ENCODE measurements around the gene C2CD2.
"Not testable (repeated sequence)": the region's sequence is repeated elsewhere in the genome, so short reads cannot be mapped to it uniquely, and the experiment has no call there.

Gene C2CD2

GRCh38 chr21:41951876-41952567 lies 1.8 kb downstream of the C2CD2 start:
- Histone ChIP-seq H3K9ac (ENCODE audit: low read length) (no peak overlapping the region), H3K79me2 (ENCODE audit: insufficient read depth, low read length) (no peaks in the 10 kb centered on the region), H2AFZ (ENCODE audit: low read length) (no peak overlapping the region), H3K4me3 (ENCODE audit: low read depth, low read length, poor library complexity, severe bottlenecking) (no peak overlapping the region), H3K4me2 (ENCODE audit: low read length) (no peak overlapping the region), H3K36me3 (ENCODE audit: insufficient read depth, low read length) (no peaks in the 10 kb centered on the region), H3K9me3 (ENCODE audit: low read length) (no peaks in the 10 kb centered on the region), H3F3A (ENCODE audit: insufficient read depth, low read length) (no peaks in the 10 kb centered on the region), H3K4me1 (ENCODE audit: insufficient read depth, low read length, severe bottlenecking) (peaks cover 13% of the 10 kb centered on the region), H4K20me1 (ENCODE audit: insufficient read depth, low read length) (no peaks in the 10 kb centered on the region), H3K27ac (ENCODE audit: low read depth, low read length, poor library complexity, severe bottlenecking) (no peak overlapping the region), H3K9me2 (ENCODE audit: low read depth, low read length) (no peaks in the 10 kb centered on the region), H3K27me3 (ENCODE audit: insufficient read depth, low read length) (peaks cover 3% of the 10 kb centered on the region; the same call in 1 of the 2 replicates)
- TF ChIP-seq CTCF (IDR thresholded peaks at IDR 0.05; ENCODE audit: low read length): no peak
- no peak for TF ChIP-seq EZH2 (IDR thresholded peaks at IDR 0.05; ENCODE audit: borderline replicate concordance, low read length)

- TF ChIP-seq CTCF (IDR thresholded peaks at IDR 0.05; ENCODE audit: low read length) (no peak), EZH2 (IDR thresholded peaks at IDR 0.05; ENCODE audit: borderline replicate concordance, low read length) (no peak)
- Histone ChIP-seq H3F3A (ENCODE audit: insufficient read depth, low read length) (no peaks in the 10 kb centered on the region), H3K9ac (ENCODE audit: low read length) (no peak overlapping the region), H3K4me3 (ENCODE audit: low read depth, low read length, poor library complexity, severe bottlenecking) (no peak overlapping the region), H2AFZ (ENCODE audit: low read length) (no peak overlapping the region), H3K9me3 (ENCODE audit: low read length) (no peaks in the 10 kb centered on the region), H3K4me2 (ENCODE audit: low read length) (no peak overlapping the region), H3K4me1 (ENCODE audit: insufficient read depth, low read length, severe bottlenecking) (peaks cover 13% of the 10 kb centered on the region), H4K20me1 (ENCODE audit: insufficient read depth, low read length) (no peaks in the 10 kb centered on the region), H3K36me3 (ENCODE audit: insufficient read depth, low read length) (no peaks in the 10 kb centered on the region), H3K27me3 (ENCODE audit: insufficient read depth, low read length) (no peaks in the 10 kb centered on the region; the same call in 1 of the 2 replicates), H3K9me2 (ENCODE audit: low read depth, low read length) (no peaks in the 10 kb centered on the region), H3K27ac (ENCODE audit: low read depth, low read length, poor library complexity, severe bottlenecking) (no peak overlapping the region), H3K79me2 (ENCODE audit: insufficient read depth, low read length) (no peaks in the 10 kb centered on the region)
Observed at GRCh38 chr21:41950941-41951351, 2.9 kb downstream of the C2CD2 start.

- H3K9me2 ChIP-seq (ENCODE audit: low read depth, low read length); H3K79me2 ChIP-seq (ENCODE audit: insufficient read depth, low read length); H3K4me2 ChIP-seq (ENCODE audit: low read length); H4K20me1 ChIP-seq (ENCODE audit: insufficient read depth, low read length); H3K4me3 ChIP-seq (ENCODE audit: low read depth, low read length, poor library complexity, severe bottlenecking); H3K9ac ChIP-seq (ENCODE audit: low read length); H2AFZ ChIP-seq (ENCODE audit: low read length); H3K9me3 ChIP-seq (ENCODE audit: low read length); H3K27me3 ChIP-seq (ENCODE audit: insufficient read depth, low read length); H3K27ac ChIP-seq (ENCODE audit: low read depth, low read length, poor library complexity, severe bottlenecking); H3F3A ChIP-seq (ENCODE audit: insufficient read depth, low read length); H3K4me1 ChIP-seq (ENCODE audit: insufficient read depth, low read length, severe bottlenecking); H3K36me3 ChIP-seq (ENCODE audit: insufficient read depth, low read length): not testable (repeated sequence)
Observed at GRCh38 chr21:41949631-41950030, 4.2 kb downstream of the C2CD2 start.

- Histone ChIP-seq H3K9me3 (ENCODE audit: low read length) (peaks cover 6% of the 10 kb centered on the region; the same call in 1 of the 2 replicates), H3K4me2 (ENCODE audit: low read length) (no peak overlapping the region), H2AFZ (ENCODE audit: low read length) (no peak overlapping the region), H3F3A (ENCODE audit: insufficient read depth, low read length) (no peaks in the 10 kb centered on the region), H3K27ac (ENCODE audit: low read depth, low read length, poor library complexity, severe bottlenecking) (no peak overlapping the region), H3K36me3 (ENCODE audit: insufficient read depth, low read length) (peaks cover 5% of the 10 kb centered on the region; the same call in 1 of the 2 replicates), H3K4me1 (ENCODE audit: insufficient read depth, low read length, severe bottlenecking) (no peaks in the 10 kb centered on the region), H3K27me3 (ENCODE audit: insufficient read depth, low read length) (peaks cover 10% of the 10 kb centered on the region), H3K9ac (ENCODE audit: low read length) (no peak overlapping the region), H4K20me1 (ENCODE audit: insufficient read depth, low read length) (no peaks in the 10 kb centered on the region), H3K4me3 (ENCODE audit: low read depth, low read length, poor library complexity, severe bottlenecking) (no peak overlapping the region), H3K9me2 (ENCODE audit: low read depth, low read length) (no peaks in the 10 kb centered on the region), H3K79me2 (ENCODE audit: insufficient read depth, low read length) (no peaks in the 10 kb centered on the region)
- no peak for TF ChIP-seq CTCF (IDR thresholded peaks at IDR 0.05; ENCODE audit: low read length)
- no peak for TF ChIP-seq EZH2 (IDR thresholded peaks at IDR 0.05; ENCODE audit: borderline replicate concordance, low read length)
Observed at GRCh38 chr21:41948901-41949300, 4.9 kb downstream of the C2CD2 start.
